Liver (tissue), 9 donors: Measurements from ENCODE around the gene QKI. TPM values are rescaled to one million over a fixed set of nuclear protein-coding genes. Genes with fewer than 3 reads are reported as not detected.

Experiments used
- DNase-seq: peaks from one replicate; pipeline ENCODE4 v3.0.0-alpha.2; 2017; ENCODE audit warnings: low spot score
- H3K27ac ChIP-seq, 2 donors: one replicate each; pipeline ENCODE4 v1.7.0; 2013; ENCODE audit warnings: inconsistent platforms in 2 of 2, low read length in 2 of 2, control low read depth in 1 of 2, low read depth in 1 of 2, mild to moderate bottlenecking in 1 of 2
- H3K27me3 ChIP-seq, 4 donors: one replicate each; pipeline versions ENCODE4 v1.6.1 to v1.7.0; 2013; ENCODE audit warnings: low read length in 3 of 4, inconsistent platforms in 1 of 4, mild to moderate bottlenecking in 1 of 4, moderate library complexity in 1 of 4; ENCODE audit not compliant: control insufficient read depth in 4 of 4, insufficient read depth in 4 of 4
- H3K36me3 ChIP-seq, 4 donors: one replicate each; pipeline versions ENCODE4 v1.6.1 to v1.7.0; 2013; ENCODE audit warnings: low read length in 3 of 4, mild to moderate bottlenecking in 3 of 4, low read depth in 1 of 4, moderate library complexity in 1 of 4; ENCODE audit not compliant: control insufficient read depth in 4 of 4, insufficient read depth in 3 of 4
- H3K4me1 ChIP-seq, 4 donors: one replicate each; pipeline versions ENCODE4 v1.6.1 to v1.7.0; 2013; ENCODE audit warnings: low read length in 3 of 4, mild to moderate bottlenecking in 3 of 4, moderate library complexity in 1 of 4; ENCODE audit not compliant: control insufficient read depth in 4 of 4, insufficient read depth in 4 of 4
- H3K4me3 ChIP-seq, 3 donors: one replicate each; pipeline versions ENCODE4 v1.6.1 to v1.7.0; 2013; ENCODE audit warnings: low read length in 3 of 3, control low read depth in 1 of 3, low read depth in 1 of 3, mild to moderate bottlenecking in 1 of 3
- H3K9ac ChIP-seq, 2 donors: one replicate each; pipeline ENCODE4 v1.7.0; 2013; ENCODE audit warnings: low read length in 2 of 2, mild to moderate bottlenecking in 2 of 2, moderate library complexity in 2 of 2, control low read depth in 1 of 2, low read depth in 1 of 2
- H3K9me3 ChIP-seq, 4 donors: one replicate each; pipeline versions ENCODE4 v1.6.1 to v1.7.0; 2013; ENCODE audit warnings: low read length in 3 of 4; ENCODE audit not compliant: control insufficient read depth in 4 of 4
- EGR1 ChIP-seq, 2 donors: IDR thresholded peaks; 2 replicates each; pipeline ENCODE4 v1.6.1; 2016 to 2018; ENCODE audit warnings: antibody characterized with exemption in 2 of 2, low read depth in 2 of 2
- FOXA1 ChIP-seq: IDR thresholded peaks from 2 replicates; pipeline ENCODE4 v1.6.1; 2016; ENCODE audit warnings: antibody characterized with exemption
- FOXA2 ChIP-seq: IDR thresholded peaks from 2 replicates; pipeline ENCODE4 v1.6.1; 2016; ENCODE audit warnings: antibody characterized with exemption
- HNF4A ChIP-seq, 2 donors: conservative IDR thresholded peaks; 2 replicates each; pipeline ENCODE4 v1.6.1; 2016; ENCODE audit warnings: antibody characterized with exemption in 2 of 2, mild to moderate bottlenecking in 2 of 2
- HNF4G ChIP-seq: IDR thresholded peaks from 2 replicates; pipeline ENCODE4 v1.6.1; 2016; ENCODE audit warnings: antibody characterized with exemption
- JUND ChIP-seq, 2 donors: IDR thresholded peaks; 2 replicates each; pipeline ENCODE4 v1.6.1; 2016; ENCODE audit warnings: antibody characterized with exemption in 2 of 2
- NR2F2 ChIP-seq: IDR thresholded peaks from 2 replicates; pipeline ENCODE4 v1.6.1; 2016; ENCODE audit warnings: antibody characterized with exemption
- RAD21 ChIP-seq, 2 donors: IDR thresholded peaks; 2 replicates each; pipeline ENCODE4 v1.6.1; 2016; ENCODE audit warnings: antibody characterized with exemption in 2 of 2, mild to moderate bottlenecking in 2 of 2
- SP1 ChIP-seq: IDR thresholded peaks from 2 replicates; pipeline ENCODE4 v1.6.1; 2018; ENCODE audit warnings: antibody characterized with exemption, mild to moderate bottlenecking
- TAF1 ChIP-seq: conservative IDR thresholded peaks from 2 replicates; pipeline ENCODE4 v1.6.1; 2016; ENCODE audit warnings: antibody characterized with exemption, mild to moderate bottlenecking
- YY1 ChIP-seq: IDR thresholded peaks from 2 replicates; pipeline ENCODE4 v1.6.1; 2016; ENCODE audit warnings: antibody characterized with exemption, mild to moderate bottlenecking
- WGBS: extraction: QIAGEN DNeasy Blood & Tissue Kit; methylation state at CpG from one replicate; pipeline ENCODE4 v1.1.7; 2013; 5-methylcytosine and 5-hydroxymethylcytosine counted together
- polyA plus RNA-seq, 2 donors: library from polyadenylated mRNA; stranded (reverse) in 1 of 2; unstranded in 1 of 2; fragments of 200-250 nt in 1 of 2; fragments of >200 nt in 1 of 2; fragmentation: Nextera tagmentation in 1 of 2; extraction: Ambion mirVana in 1 of 2; gene quantifications; one replicate each; pipeline versions ENCODE4 v1.2.1 to v1.2.3, GENCODE V29; 2013 to 2015
- total RNA-seq, 2 donors: library from RNA; depleted of rRNA; stranded (reverse); fragments of >200 nt; gene quantifications; one replicate each; pipeline ENCODE4 v1.2.3, GENCODE V29; 2014
- TF ChIP-seq, protein P1 (sequence below): IDR thresholded peaks from 2 replicates; pipeline ENCODE4 v1.6.1; 2016; ENCODE audit warnings: antibody characterized with exemption
- TF ChIP-seq, protein P2 (sequence below): IDR thresholded peaks from 2 replicates; pipeline ENCODE4 v1.6.1; 2016; ENCODE audit warnings: antibody characterized with exemption, mild to moderate bottlenecking
- TF ChIP-seq, protein P3 (sequence below): IDR thresholded peaks from 2 replicates; pipeline ENCODE4 v1.6.1; 2016; ENCODE audit warnings: antibody characterized with exemption
- donor health status: healthy.
- donor health status: healthy.
- donor health status: healthy.
- donor health status: healthy.
- donor health status: healthy.

QKI gene
- total and polyA plus RNA-seq, 4 donors = 22.7 to 97.0 (median 56.3) TPM

DNA sequence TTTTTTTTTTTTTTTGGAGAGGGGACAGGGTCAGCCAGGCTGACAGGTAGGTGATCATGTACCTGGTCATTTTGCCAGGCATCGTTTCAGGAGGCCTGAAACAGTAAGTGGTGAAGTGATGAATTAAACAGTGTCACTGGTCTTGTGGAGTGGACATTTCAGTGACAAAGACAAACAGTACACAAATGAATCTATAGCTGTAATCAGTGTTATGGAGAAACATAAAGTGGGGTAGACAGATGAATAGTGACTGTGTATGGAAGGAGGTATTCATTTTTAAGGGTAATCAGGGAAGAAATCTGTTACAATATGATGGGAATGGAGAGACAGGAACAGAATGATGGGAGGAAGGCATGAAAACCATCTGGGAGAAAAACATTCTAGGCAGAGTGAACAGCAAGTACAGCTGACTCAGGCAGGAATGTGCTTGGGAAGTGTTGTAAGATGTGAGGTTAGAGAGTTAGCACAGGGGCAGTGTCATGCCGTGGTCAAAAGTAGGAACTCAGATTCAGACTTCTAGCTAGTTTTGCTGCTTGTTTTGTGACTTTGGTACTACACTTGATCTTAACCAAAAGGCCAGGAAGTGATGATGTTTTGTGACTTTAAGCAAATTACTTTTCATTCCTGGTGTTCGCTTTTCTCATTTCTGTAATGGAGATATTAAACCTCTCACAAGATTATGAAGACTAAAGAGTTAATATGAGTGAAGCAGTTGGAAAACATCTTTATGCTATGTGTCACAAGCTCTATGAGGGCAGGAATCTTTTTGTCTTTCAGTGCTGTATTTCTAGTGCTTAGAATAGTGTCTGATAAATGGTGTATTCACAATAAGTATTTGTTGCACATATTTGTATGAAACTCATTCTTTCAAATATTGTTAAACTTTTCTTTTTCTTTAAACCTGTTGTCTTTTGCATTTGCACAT lies 43.4 kb downstream of the QKI start:
- peaks cover 10 to 27% (median 19%) of the 10 kb centered on the region in 4 donors for H3K4me1 ChIP-seq
- H3K9me3 ChIP-seq = no peaks in the 10 kb centered on the region
- H3K9ac ChIP-seq = no peak overlapping the region
- WGBS = 80% methylated on average over 3 of the region's 3 CpGs
- H3K4me3 ChIP-seq = no peak overlapping the region
- TF ChIP-seq JUND (IDR thresholded peaks at IDR 0.05) (peak in 1 of 2 donors; percentile 17), EGR1 (IDR thresholded peaks at IDR 0.05; ENCODE audit: low read depth in 2 of 2) (no peak)
- no peak for DNase-seq
- no peak overlapping the region for H3K27ac ChIP-seq
- H3K36me3 ChIP-seq = peaks cover 0 to 4% (median 3%) of the 10 kb centered on the region in 4 donors
- no peaks in the 10 kb centered on the region for H3K27me3 ChIP-seq

DNA sequence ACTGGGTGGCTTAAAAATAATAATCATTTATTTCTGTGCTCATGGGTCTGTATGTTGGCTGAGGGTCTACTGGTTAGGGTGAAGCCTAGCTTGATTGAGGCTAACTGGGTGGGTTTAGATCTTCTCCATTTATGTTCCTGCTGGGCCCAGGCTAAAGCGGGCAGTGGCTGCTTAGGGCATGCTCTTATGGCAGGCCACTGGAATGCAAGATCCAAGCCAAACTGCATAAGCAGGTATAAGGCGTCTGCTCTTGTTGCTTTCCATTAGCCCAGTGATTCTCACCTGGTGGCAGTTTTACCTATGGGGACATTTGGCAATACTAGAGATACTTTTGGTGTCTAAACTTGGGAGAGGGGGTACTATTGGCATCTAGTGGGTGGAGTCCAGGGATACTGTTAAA lies 44.5 kb downstream of the QKI start:
- peaks cover 10 to 27% (median 19%) of the 10 kb centered on the region in 4 donors for H3K4me1 ChIP-seq
- DNase-seq = no peak
- peak overlapping the region in 1 of 2 donors; percentile 17 for H3K27ac ChIP-seq
- H3K36me3 ChIP-seq = peaks cover 0 to 4% (median 3%) of the 10 kb centered on the region in 4 donors
- no peak overlapping the region for H3K4me3 ChIP-seq
- no peaks in the 10 kb centered on the region for H3K27me3 ChIP-seq
- no peak overlapping the region for H3K9ac ChIP-seq
- 99% methylated on average over 2 of the region's 2 CpGs for WGBS
- no peaks in the 10 kb centered on the region for H3K9me3 ChIP-seq
- TF ChIP-seq HNF4A (conservative IDR thresholded peaks at IDR 0.05) = no peak
- no peak for TF ChIP-seq YY1
- TF ChIP-seq, protein P1, sequence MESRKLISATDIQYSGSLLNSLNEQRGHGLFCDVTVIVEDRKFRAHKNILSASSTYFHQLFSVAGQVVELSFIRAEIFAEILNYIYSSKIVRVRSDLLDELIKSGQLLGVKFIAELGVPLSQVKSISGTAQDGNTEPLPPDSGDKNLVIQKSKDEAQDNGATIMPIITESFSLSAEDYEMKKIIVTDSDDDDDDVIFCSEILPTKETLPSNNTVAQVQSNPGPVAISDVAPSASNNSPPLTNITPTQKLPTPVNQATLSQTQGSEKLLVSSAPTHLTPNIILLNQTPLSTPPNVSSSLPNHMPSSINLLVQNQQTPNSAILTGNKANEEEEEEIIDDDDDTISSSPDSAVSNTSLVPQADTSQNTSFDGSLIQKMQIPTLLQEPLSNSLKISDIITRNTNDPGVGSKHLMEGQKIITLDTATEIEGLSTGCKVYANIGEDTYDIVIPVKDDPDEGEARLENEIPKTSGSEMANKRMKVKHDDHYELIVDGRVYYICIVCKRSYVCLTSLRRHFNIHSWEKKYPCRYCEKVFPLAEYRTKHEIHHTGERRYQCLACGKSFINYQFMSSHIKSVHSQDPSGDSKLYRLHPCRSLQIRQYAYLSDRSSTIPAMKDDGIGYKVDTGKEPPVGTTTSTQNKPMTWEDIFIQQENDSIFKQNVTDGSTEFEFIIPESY = no peak
- no peak for TF ChIP-seq RAD21 (IDR thresholded peaks at IDR 0.05)
- TF ChIP-seq HNF4G = no peak
- no peak for TF ChIP-seq TAF1
- TF ChIP-seq, protein P2, sequence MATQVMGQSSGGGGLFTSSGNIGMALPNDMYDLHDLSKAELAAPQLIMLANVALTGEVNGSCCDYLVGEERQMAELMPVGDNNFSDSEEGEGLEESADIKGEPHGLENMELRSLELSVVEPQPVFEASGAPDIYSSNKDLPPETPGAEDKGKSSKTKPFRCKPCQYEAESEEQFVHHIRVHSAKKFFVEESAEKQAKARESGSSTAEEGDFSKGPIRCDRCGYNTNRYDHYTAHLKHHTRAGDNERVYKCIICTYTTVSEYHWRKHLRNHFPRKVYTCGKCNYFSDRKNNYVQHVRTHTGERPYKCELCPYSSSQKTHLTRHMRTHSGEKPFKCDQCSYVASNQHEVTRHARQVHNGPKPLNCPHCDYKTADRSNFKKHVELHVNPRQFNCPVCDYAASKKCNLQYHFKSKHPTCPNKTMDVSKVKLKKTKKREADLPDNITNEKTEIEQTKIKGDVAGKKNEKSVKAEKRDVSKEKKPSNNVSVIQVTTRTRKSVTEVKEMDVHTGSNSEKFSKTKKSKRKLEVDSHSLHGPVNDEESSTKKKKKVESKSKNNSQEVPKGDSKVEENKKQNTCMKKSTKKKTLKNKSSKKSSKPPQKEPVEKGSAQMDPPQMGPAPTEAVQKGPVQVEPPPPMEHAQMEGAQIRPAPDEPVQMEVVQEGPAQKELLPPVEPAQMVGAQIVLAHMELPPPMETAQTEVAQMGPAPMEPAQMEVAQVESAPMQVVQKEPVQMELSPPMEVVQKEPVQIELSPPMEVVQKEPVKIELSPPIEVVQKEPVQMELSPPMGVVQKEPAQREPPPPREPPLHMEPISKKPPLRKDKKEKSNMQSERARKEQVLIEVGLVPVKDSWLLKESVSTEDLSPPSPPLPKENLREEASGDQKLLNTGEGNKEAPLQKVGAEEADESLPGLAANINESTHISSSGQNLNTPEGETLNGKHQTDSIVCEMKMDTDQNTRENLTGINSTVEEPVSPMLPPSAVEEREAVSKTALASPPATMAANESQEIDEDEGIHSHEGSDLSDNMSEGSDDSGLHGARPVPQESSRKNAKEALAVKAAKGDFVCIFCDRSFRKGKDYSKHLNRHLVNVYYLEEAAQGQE = no peak
- TF ChIP-seq FOXA2 = no peak

DNA sequence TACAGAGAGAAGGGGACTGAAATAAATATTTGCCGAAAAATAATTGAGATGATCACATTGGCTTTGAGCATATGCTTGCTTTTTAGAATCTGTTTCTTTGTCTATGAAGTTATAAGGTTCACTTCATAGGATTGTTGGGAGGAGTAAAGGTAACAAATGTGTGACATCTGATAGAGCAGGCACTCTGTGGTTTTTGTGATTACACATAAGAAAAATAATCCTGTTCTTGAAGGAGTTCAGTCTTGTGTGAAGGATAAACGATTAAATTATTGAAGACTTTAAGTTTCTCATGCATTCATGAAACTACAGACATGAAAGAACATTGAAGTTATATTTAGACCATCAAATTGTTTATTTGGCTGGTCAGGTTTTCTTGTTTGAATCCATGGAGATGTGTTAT lies 45.0 kb downstream of the QKI start:
- Histone ChIP-seq H3K4me3 (no peak overlapping the region), H3K36me3 (peaks cover 0 to 4% (median 3%) of the 10 kb centered on the region in 4 donors), H3K9me3 (no peaks in the 10 kb centered on the region), H3K27ac (peak overlapping the region; percentile 17 to 63), H3K4me1 (peaks cover 9 to 26% (median 18%) of the 10 kb centered on the region in 4 donors), H3K9ac (no peak overlapping the region), H3K27me3 (no peaks in the 10 kb centered on the region)
- DNase-seq = no peak
- 84% methylated on average over 2 of the region's 2 CpGs for WGBS
- TF ChIP-seq JUND (IDR thresholded peaks at IDR 0.05) (no peak), FOXA1 (no peak), TAF1 (no peak), HNF4G (no peak), SP1 (no peak), NR2F2 (no peak), EGR1 (IDR thresholded peaks at IDR 0.05; ENCODE audit: low read depth in 2 of 2) (no peak), YY1 (no peak), HNF4A (conservative IDR thresholded peaks at IDR 0.05) (no peak), RAD21 (IDR thresholded peaks at IDR 0.05) (no peak)
- TF ChIP-seq, protein P3, sequence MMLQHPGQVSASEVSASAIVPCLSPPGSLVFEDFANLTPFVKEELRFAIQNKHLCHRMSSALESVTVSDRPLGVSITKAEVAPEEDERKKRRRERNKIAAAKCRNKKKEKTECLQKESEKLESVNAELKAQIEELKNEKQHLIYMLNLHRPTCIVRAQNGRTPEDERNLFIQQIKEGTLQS = no peak
- TF ChIP-seq, protein P1 = no peak
- TF ChIP-seq, protein P2 = no peak
